HG03060 (cell line): ENCODE data around the gene ANTXR1.

Source experiments
- ATAC-seq: cut with Tn5 transposase; IDR thresholded peaks from one replicate; pipeline ENCODE4 v1.9.1; 2021; ENCODE audit warnings: low read depth, moderate number of reproducible peaks; ENCODE audit not compliant: unreplicated experiment

The ANTXR1 gene

GRCh38 chr2:69031466-69031865 lies 18.5 kb downstream of the ANTXR1 start:
- ATAC-seq: no peak

GRCh38 chr2:69032336-69032735 lies 19.4 kb downstream of the ANTXR1 start:
- ATAC-seq: no peak

- ATAC-seq: no peak
These were observed 20.6 kb downstream of the ANTXR1 start for GRCh38 chr2:69033461-69034095.

- ATAC-seq: no peak
These were observed 21.1 kb downstream of the ANTXR1 start for GRCh38 chr2:69034122-69034521.

GRCh38 chr2:69034845-69035244 lies 21.9 kb downstream of the ANTXR1 start:
- no peak for ATAC-seq

GRCh38 chr2:69036926-69037325 lies 23.9 kb downstream of the ANTXR1 start:
- no peak for ATAC-seq

GRCh38 chr2:69041214-69041613 lies 28.2 kb downstream of the ANTXR1 start:
- ATAC-seq: no peak

- no peak for ATAC-seq
These were observed 30.9 kb downstream of the ANTXR1 start for GRCh38 chr2:69043736-69044400.

GRCh38 chr2:69046221-69046662 lies 33.3 kb downstream of the ANTXR1 start:
- no peak for ATAC-seq

GRCh38 chr2:69047625-69048145 lies 34.7 kb downstream of the ANTXR1 start:
- no peak for ATAC-seq

- no peak for ATAC-seq
These were observed 37.8 kb downstream of the ANTXR1 start for GRCh38 chr2:69050802-69051201.

GRCh38 chr2:69053416-69053965 lies 40.5 kb downstream of the ANTXR1 start:
- no peak for ATAC-seq

- peak; percentile 71 for ATAC-seq
These were observed 41.5 kb downstream of the ANTXR1 start for GRCh38 chr2:69054431-69054830.

- no peak for ATAC-seq
These were observed 42.9 kb downstream of the ANTXR1 start for GRCh38 chr2:69055688-69056470.

GRCh38 chr2:69057660-69058059 lies 44.7 kb downstream of the ANTXR1 start:
- no peak for ATAC-seq

- ATAC-seq: no peak
These were observed 46.8 kb downstream of the ANTXR1 start for GRCh38 chr2:69059731-69060290.

- ATAC-seq: no peak
These were observed 48.0 kb downstream of the ANTXR1 start for GRCh38 chr2:69060938-69061501.

- ATAC-seq: no peak
These were observed 48.5 kb downstream of the ANTXR1 start for GRCh38 chr2:69061525-69061924.

- no peak for ATAC-seq
These were observed 49.5 kb downstream of the ANTXR1 start for GRCh38 chr2:69062307-69062962.
